NCI-H187 treated with DMSO at 0.1 percent for 48 hours (cell line): Measurements from ENCODE around the gene HDAC4.

Experiments
- DNase-seq: peaks from one replicate; lab custom pipeline; 2025; lab: John Stamatoyannopoulos, UW

HDAC4 gene

GRCh38 chr2:239152239-239152915, 248.4 kb downstream of the HDAC4 start:
- DNase-seq = no peak

- DNase-seq = no peak
These were observed 249.4 kb downstream of the HDAC4 start for GRCh38 chr2:239151201-239152131.

- DNase-seq = no peak
These were observed 250.5 kb downstream of the HDAC4 start for GRCh38 chr2:239150125-239151011.

GRCh38 chr2:239149501-239149900, 251.3 kb downstream of the HDAC4 start:
- no peak for DNase-seq

GRCh38 chr2:239148495-239149200, 252.2 kb downstream of the HDAC4 start:
- DNase-seq = no peak

- no peak for DNase-seq
These were observed 253.4 kb downstream of the HDAC4 start for GRCh38 chr2:239147376-239147775.

GRCh38 chr2:239146741-239147181, 254.1 kb downstream of the HDAC4 start:
- DNase-seq = no peak

GRCh38 chr2:239146011-239146641, 254.7 kb downstream of the HDAC4 start:
- no peak for DNase-seq

- no peak for DNase-seq
These were observed 255.2 kb downstream of the HDAC4 start for GRCh38 chr2:239145601-239146000.

- DNase-seq = no peak
These were observed 255.7 kb downstream of the HDAC4 start for GRCh38 chr2:239145106-239145505.

GRCh38 chr2:239144713-239144999, 256.2 kb downstream of the HDAC4 start:
- DNase-seq = no peak

GRCh38 chr2:239143858-239144712, 256.7 kb downstream of the HDAC4 start:
- no peak for DNase-seq

GRCh38 chr2:239142806-239143205, 258.0 kb downstream of the HDAC4 start:
- DNase-seq = no peak

- DNase-seq = no peak
These were observed 258.5 kb downstream of the HDAC4 start for GRCh38 chr2:239142296-239142695.

GRCh38 chr2:239141021-239141760, 259.6 kb downstream of the HDAC4 start:
- DNase-seq = no peak

GRCh38 chr2:239140346-239141020, 260.3 kb downstream of the HDAC4 start:
- no peak for DNase-seq

- DNase-seq = no peak
These were observed 261.3 kb downstream of the HDAC4 start for GRCh38 chr2:239139566-239139965.

- DNase-seq = no peak
These were observed 261.7 kb downstream of the HDAC4 start for GRCh38 chr2:239139101-239139500.

- no peak for DNase-seq
These were observed 262.2 kb downstream of the HDAC4 start for GRCh38 chr2:239138610-239139009.
